ENCODE data around the gene MAP1A.

MAP1A gene

GRCh38 chr15:43517354-43518196, at the start of gene MAP1A:
Gene MAP1A, plus strand, starts transcription at chr15:43517608. Its CDS starts 3,866 bp downstream, at chr15:43521474.
- DNase-seq (ENCODE audit: low read depth) = no peak

- DNase-seq (ENCODE audit: low read depth) = no peak
Observed at GRCh38 chr15:43469867-43470266, 47.5 kb upstream of the MAP1A start.

GRCh38 chr15:43471975-43472374, 45.4 kb upstream of the MAP1A start:
- no peak for DNase-seq (ENCODE audit: low read depth)

GRCh38 chr15:43473885-43474284, 43.5 kb upstream of the MAP1A start:
- DNase-seq (ENCODE audit: low read depth) = no peak

GRCh38 chr15:43483297-43484128, 33.9 kb upstream of the MAP1A start:
- DNase-seq (ENCODE audit: low read depth) = no peak

- DNase-seq (ENCODE audit: low read depth) = no peak
Observed at GRCh38 chr15:43484455-43484854, 33.0 kb upstream of the MAP1A start.

GRCh38 chr15:43487271-43487895, 30.0 kb upstream of the MAP1A start:
- no peak for DNase-seq (ENCODE audit: low read depth)

GRCh38 chr15:43488790-43489189, 28.6 kb upstream of the MAP1A start:
- DNase-seq (ENCODE audit: low read depth) = no peak

- DNase-seq (ENCODE audit: low read depth) = no peak
Observed at GRCh38 chr15:43489191-43489590, 28.2 kb upstream of the MAP1A start.

- no peak for DNase-seq (ENCODE audit: low read depth)
Observed at GRCh38 chr15:43492266-43492665, 25.1 kb upstream of the MAP1A start.

- DNase-seq (ENCODE audit: low read depth) = peak; percentile 67
Observed at GRCh38 chr15:43492673-43493601, 24.5 kb upstream of the MAP1A start, which contains the start of gene TP53BP1. Gene TP53BP1, minus strand, starts transcription at chr15:43493156. Its CDS starts 113 bp downstream, at chr15:43493043.

- DNase-seq (ENCODE audit: low read depth) = no peak
Observed at GRCh38 chr15:43493703-43494472, 23.5 kb upstream of the MAP1A start.

GRCh38 chr15:43498990-43499389, 18.4 kb upstream of the MAP1A start:
- no peak for DNase-seq (ENCODE audit: low read depth)

GRCh38 chr15:43499635-43500034, 17.8 kb upstream of the MAP1A start:
- no peak for DNase-seq (ENCODE audit: low read depth)

- DNase-seq (ENCODE audit: low read depth) = no peak
Observed at GRCh38 chr15:43505738-43506137, 11.7 kb upstream of the MAP1A start.

- DNase-seq (ENCODE audit: low read depth) = no peak
Observed at GRCh38 chr15:43508421-43508820, 9.0 kb upstream of the MAP1A start.

- no peak for DNase-seq (ENCODE audit: low read depth)
Observed at GRCh38 chr15:43508991-43509659, 8.3 kb upstream of the MAP1A start.

- DNase-seq (ENCODE audit: low read depth) = no peak
Observed at GRCh38 chr15:43509660-43510199, 7.7 kb upstream of the MAP1A start.

GRCh38 chr15:43510200-43511011, 7.0 kb upstream of the MAP1A start:
- DNase-seq (ENCODE audit: low read depth) = peak; percentile 97

Data from CMK (cell line).